Measurements from ENCODE around the gene RPTOR. TPM values are rescaled to one million over a fixed set of nuclear protein-coding genes. Genes with fewer than 3 reads are reported as not detected.

Gene RPTOR
- total RNA-seq, 1 experiment from 2014 or later = 46.2 TPM

DNA sequence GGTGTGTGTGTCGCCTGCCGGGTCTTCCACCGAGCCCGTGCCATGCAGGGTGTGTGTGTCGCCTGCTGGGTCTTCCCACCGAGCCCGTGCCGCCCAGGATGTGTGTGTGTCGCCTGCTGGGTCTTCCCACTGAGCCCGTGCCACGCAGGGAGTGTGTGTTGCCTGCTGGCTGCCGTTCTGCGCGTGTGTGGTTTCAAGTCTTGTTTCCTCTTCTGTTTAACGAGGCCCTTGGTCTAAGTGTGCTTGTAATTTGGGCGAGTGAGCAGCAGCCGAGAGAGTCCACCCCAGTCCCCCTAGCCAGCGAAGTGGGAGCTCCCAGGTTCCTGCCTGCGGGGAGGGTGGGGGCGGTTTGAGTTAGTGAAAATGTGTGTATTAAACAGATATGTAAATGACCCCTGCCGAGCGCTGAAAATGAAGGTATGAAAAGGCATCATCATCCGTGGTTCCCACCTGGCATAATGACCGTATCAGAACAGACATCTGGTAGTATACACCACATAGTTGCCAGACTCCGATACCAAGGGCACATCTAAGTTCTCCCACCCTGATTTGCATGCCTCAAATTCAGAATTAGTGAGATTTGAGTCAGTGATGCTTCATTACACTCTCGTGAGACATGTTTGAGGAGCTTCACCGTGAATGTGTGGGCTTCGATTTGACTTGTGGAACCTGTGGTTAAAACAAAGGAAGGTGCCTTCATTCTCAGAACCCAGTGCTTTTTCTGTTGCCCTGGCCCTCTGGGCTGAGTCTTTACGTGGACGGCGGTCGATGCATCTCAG lies 332.5 kb downstream of the RPTOR start:
- H3K4me1 ChIP-seq (ENCODE audit: insufficient read depth, low read length) = peaks cover 6% of the 10 kb centered on the region; the same call in 1 of the 2 replicates
- H3K79me2 ChIP-seq (ENCODE audit: low read length) = no peaks in the 10 kb centered on the region
- H2AFZ ChIP-seq (ENCODE audit: low read length) = no peak overlapping the region
- peaks cover 13% of the 10 kb centered on the region; the same call in 1 of the 2 replicates for H3K36me3 ChIP-seq (ENCODE audit: low read depth, low read length)
- ATAC-seq = no peak
- intact Hi-C loops (cut with micrococcal nuclease) = no loop called here
- H3K4me2 ChIP-seq (ENCODE audit: low read length) = no peak overlapping the region
- ChIA-PET CTCF (no interaction called here), POLR2A (ENCODE audit: unreplicated experiment) (no interaction called here)
- H3K4me3 ChIP-seq (ENCODE audit: low read length) = no peak overlapping the region
- no peaks in the 10 kb centered on the region for H4K20me1 ChIP-seq (ENCODE audit: low read length)
- no peaks in the 10 kb centered on the region for H3K9me3 ChIP-seq (ENCODE audit: low read length)
- H3K9me2 ChIP-seq (replicated peaks; ENCODE audit: low read length) = no peaks in the 10 kb centered on the region
- TF ChIP-seq, protein P1, sequence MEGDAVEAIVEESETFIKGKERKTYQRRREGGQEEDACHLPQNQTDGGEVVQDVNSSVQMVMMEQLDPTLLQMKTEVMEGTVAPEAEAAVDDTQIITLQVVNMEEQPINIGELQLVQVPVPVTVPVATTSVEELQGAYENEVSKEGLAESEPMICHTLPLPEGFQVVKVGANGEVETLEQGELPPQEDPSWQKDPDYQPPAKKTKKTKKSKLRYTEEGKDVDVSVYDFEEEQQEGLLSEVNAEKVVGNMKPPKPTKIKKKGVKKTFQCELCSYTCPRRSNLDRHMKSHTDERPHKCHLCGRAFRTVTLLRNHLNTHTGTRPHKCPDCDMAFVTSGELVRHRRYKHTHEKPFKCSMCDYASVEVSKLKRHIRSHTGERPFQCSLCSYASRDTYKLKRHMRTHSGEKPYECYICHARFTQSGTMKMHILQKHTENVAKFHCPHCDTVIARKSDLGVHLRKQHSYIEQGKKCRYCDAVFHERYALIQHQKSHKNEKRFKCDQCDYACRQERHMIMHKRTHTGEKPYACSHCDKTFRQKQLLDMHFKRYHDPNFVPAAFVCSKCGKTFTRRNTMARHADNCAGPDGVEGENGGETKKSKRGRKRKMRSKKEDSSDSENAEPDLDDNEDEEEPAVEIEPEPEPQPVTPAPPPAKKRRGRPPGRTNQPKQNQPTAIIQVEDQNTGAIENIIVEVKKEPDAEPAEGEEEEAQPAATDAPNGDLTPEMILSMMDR (conservative IDR thresholded peaks at IDR 0.05; ENCODE audit: low read depth, low read length) = no peak
- no peak for DNase-seq
- no peaks in the 10 kb centered on the region for H3F3A ChIP-seq (ENCODE audit: low read length, unreplicated experiment)
- no peaks in the 10 kb centered on the region for H3K27me3 ChIP-seq (ENCODE audit: low read length)
- H3K9ac ChIP-seq (ENCODE audit: low read length) = no peak overlapping the region
- H3K27ac ChIP-seq (ENCODE audit: low read length) = no peak overlapping the region
- BruUV-seq (replicated peaks) = no TSS peak

DNA sequence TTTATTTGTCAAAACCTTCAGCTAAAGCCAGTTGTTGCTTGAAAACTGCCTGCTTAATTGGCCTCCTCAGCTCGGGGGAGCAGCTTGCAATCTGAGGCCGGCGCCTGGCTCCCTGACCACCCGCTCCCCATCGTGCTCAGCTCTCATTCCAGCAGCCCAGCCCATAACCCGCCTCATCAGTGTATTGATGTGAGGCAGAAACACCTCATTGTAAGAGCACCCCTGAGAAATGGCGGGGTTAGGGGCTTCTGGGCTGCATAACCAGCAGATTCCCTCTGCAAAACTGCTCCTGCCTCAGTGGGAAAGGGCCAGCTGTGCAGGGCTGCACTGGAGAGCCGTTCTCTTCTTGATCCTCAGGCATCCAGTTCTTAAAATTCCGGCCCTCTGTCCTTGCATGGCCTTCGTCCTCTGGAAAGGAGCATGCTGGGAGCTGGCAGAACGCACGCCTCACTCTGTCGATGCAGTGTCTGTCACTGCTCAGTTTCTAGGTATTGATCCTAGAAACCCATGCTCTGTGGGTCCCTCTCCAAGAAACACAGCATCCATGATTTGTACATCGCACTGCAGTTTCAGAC lies 333.2 kb downstream of the RPTOR start:
- ATAC-seq = no peak
- no peaks in the 10 kb centered on the region for H3K79me2 ChIP-seq (ENCODE audit: low read length)
- peaks cover 13% of the 10 kb centered on the region; the same call in 1 of the 2 replicates for H3K36me3 ChIP-seq (ENCODE audit: low read depth, low read length)
- H3K4me3 ChIP-seq (ENCODE audit: low read length) = no peak overlapping the region
- no peaks in the 10 kb centered on the region for H4K20me1 ChIP-seq (ENCODE audit: low read length)
- intact Hi-C loops (cut with micrococcal nuclease) = no loop called here
- H3K9me2 ChIP-seq (replicated peaks; ENCODE audit: low read length) = no peaks in the 10 kb centered on the region
- H3K4me1 ChIP-seq (ENCODE audit: insufficient read depth, low read length) = peaks cover 6% of the 10 kb centered on the region; the same call in 1 of the 2 replicates
- H3F3A ChIP-seq (ENCODE audit: low read length, unreplicated experiment) = no peaks in the 10 kb centered on the region
- BruUV-seq (replicated peaks) = no TSS peak
- H2AFZ ChIP-seq (ENCODE audit: low read length) = no peak overlapping the region
- no peaks in the 10 kb centered on the region for H3K27me3 ChIP-seq (ENCODE audit: low read length)
- no peak overlapping the region for H3K27ac ChIP-seq (ENCODE audit: low read length)
- no peak for TF ChIP-seq EZH2 (IDR thresholded peaks at IDR 0.05; ENCODE audit: low read length, unreplicated experiment)
- TF ChIP-seq, protein P1 (conservative IDR thresholded peaks at IDR 0.05; ENCODE audit: low read depth, low read length) = no peak
- TF ChIP-seq EZH2phosphoT487 (IDR thresholded peaks at IDR 0.05; ENCODE audit: borderline replicate concordance, low read length) = no peak
- ChIA-PET POLR2A (ENCODE audit: unreplicated experiment) (interaction anchor here (0.6 kb wide), 1 partner anchor 45 kb away, joined by 3 read pairs; no protein-coding TSS in a partner anchor), CTCF (no interaction called here)
- no peak for DNase-seq
- no peak overlapping the region for H3K4me2 ChIP-seq (ENCODE audit: low read length)
- H3K9ac ChIP-seq (ENCODE audit: low read length) = no peak overlapping the region
- H3K9me3 ChIP-seq (ENCODE audit: low read length) = no peaks in the 10 kb centered on the region
